Measurements from ENCODE around the gene TPRG1L. TPM values are rescaled to one million over a fixed set of nuclear protein-coding genes. Genes with fewer than 3 reads are reported as not detected.
"Not testable (repeated sequence)": the region's sequence is repeated elsewhere in the genome, so short reads cannot be mapped to it uniquely, and the experiment has no call there.

TPRG1L gene
- total and polyA plus RNA-seq, 2 experiments from 2014 or later, result 6.2 to 20.3 TPM

DNA sequence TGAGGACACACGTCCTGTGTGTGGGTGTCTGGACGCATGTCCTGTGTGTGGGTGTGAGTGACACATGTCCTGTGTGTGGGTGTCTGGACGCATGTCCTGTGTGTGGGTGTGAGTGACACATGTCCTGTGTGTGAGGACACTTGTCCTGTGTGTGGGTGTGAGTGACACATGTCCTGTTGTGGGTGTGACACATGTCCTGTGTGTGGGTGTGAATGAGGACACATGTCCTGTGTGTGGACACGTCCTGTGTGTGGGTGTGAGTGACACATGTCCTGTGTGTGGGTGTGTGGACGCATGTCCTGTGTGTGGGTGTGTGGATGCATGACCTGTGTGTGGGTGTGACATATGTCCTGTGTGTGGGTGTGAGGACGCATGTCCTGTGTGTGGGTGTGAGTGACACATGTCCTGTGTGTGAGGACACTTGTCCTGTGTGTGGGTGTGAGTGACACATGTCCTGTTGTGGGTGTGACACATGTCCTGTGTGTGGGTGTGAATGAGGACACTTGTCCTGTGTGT, 39.4 kb upstream of the TPRG1L start:
- H3K4me1 ChIP-seq (ENCODE audit: insufficient read depth); H3K4me2 ChIP-seq; H3K27me3 ChIP-seq (ENCODE audit: insufficient read depth); H3K4me3 ChIP-seq; H3K36me3 Mint-ChIP-seq (ENCODE audit: low read depth); H3K4me3 Mint-ChIP-seq; DNase-seq (ENCODE audit: low spot score); H3K9me2 ChIP-seq (ENCODE audit: insufficient read depth); H3F3A ChIP-seq (replicated peaks; ENCODE audit: low read depth); H3K27me3 Mint-ChIP-seq (ENCODE audit: insufficient read depth, low read depth, poor library complexity); H3K36me3 ChIP-seq (ENCODE audit: insufficient read depth); H4K20me1 ChIP-seq (replicated peaks; ENCODE audit: insufficient read depth); H3K9me3 Mint-ChIP-seq; H3K79me2 ChIP-seq (replicated peaks; ENCODE audit: insufficient read depth); H3K27ac Mint-ChIP-seq; H3K27ac ChIP-seq (ENCODE audit: low read depth); ATAC-seq; H2AFZ ChIP-seq: not testable (repeated sequence)
- peaks cover 13% of the 10 kb centered on the region for H3K4me1 Mint-ChIP-seq

DNA sequence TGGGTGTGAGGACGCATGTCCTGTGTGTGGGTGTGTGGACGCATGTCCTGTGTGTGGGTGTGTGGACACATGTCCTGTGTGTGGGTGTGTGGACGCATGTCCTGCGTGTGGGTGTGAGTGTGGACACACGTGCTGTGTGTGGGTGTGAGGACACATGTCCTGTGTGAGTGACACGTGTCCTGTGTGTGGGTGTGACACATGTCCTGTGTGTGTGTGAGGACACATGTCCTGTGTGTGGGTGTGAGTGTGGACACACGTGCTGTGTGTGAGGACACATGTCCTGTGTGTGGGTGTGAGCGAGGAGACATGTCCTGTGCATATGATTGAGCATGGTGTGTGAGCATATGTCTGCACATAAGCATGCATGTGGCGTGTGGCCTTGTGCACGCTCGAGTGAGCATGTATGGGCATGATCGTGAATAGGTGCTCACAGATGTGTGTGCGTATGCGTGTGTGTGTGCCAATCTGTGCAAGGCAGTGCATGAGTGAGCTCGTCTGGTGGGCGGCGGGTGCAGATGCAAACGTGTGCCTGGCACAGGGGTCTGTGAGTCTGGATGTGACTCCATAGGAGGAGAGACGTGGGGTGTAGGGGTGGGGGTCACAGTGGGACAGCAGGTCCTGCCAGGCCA, 38.8 kb upstream of the TPRG1L start:
- Histone ChIP-seq H3K4me2 (no peak overlapping the region), H2AFZ (no peak overlapping the region), H3K4me1 (ENCODE audit: insufficient read depth) (no peaks in the 10 kb centered on the region), H3K27me3 (ENCODE audit: insufficient read depth) (no peaks in the 10 kb centered on the region), H3F3A (replicated peaks; ENCODE audit: low read depth) (0 out of 2 replicates have a peak, but pooled peaks cover 3% of the 10 kb centered on the region), H3K4me3 (no peak overlapping the region), H3K27ac (ENCODE audit: low read depth) (no peak overlapping the region), H4K20me1 (replicated peaks; ENCODE audit: insufficient read depth) (no peaks in the 10 kb centered on the region), H3K9me2 (ENCODE audit: insufficient read depth) (no peaks in the 10 kb centered on the region), H3K79me2 (replicated peaks; ENCODE audit: insufficient read depth) (no peaks in the 10 kb centered on the region), H3K36me3 (ENCODE audit: insufficient read depth) (no peaks in the 10 kb centered on the region)
- Mint-ChIP-seq H3K36me3 (ENCODE audit: low read depth) (no peaks in the 10 kb centered on the region; the same call in 2 of the 3 replicates), H3K27me3 (ENCODE audit: insufficient read depth, low read depth, poor library complexity) (peaks cover 5% of the 10 kb centered on the region), H3K27ac (no peak overlapping the region), H3K4me1 (peaks cover 17% of the 10 kb centered on the region), H3K9me3 (no peaks in the 10 kb centered on the region), H3K4me3 (no peak overlapping the region)
- ATAC-seq (no peak), DNase-seq (ENCODE audit: low spot score) (no peak)
- TF ChIP-seq CREB1 (CRISPR knock-in tag; IDR thresholded peaks at IDR 0.05; ENCODE audit: low read depth), result no peak
- TF ChIP-seq ZNF331 (CRISPR knock-in tag; IDR thresholded peaks at IDR 0.05; ENCODE audit: low read depth), result no peak
- no peak for TF ChIP-seq POLR2AphosphoS5 (IDR thresholded peaks at IDR 0.05; ENCODE audit: low read depth)
- no peak for TF ChIP-seq STAT1 (IDR thresholded peaks at IDR 0.05; ENCODE audit: unreplicated experiment)
- TF ChIP-seq, protein P1, sequence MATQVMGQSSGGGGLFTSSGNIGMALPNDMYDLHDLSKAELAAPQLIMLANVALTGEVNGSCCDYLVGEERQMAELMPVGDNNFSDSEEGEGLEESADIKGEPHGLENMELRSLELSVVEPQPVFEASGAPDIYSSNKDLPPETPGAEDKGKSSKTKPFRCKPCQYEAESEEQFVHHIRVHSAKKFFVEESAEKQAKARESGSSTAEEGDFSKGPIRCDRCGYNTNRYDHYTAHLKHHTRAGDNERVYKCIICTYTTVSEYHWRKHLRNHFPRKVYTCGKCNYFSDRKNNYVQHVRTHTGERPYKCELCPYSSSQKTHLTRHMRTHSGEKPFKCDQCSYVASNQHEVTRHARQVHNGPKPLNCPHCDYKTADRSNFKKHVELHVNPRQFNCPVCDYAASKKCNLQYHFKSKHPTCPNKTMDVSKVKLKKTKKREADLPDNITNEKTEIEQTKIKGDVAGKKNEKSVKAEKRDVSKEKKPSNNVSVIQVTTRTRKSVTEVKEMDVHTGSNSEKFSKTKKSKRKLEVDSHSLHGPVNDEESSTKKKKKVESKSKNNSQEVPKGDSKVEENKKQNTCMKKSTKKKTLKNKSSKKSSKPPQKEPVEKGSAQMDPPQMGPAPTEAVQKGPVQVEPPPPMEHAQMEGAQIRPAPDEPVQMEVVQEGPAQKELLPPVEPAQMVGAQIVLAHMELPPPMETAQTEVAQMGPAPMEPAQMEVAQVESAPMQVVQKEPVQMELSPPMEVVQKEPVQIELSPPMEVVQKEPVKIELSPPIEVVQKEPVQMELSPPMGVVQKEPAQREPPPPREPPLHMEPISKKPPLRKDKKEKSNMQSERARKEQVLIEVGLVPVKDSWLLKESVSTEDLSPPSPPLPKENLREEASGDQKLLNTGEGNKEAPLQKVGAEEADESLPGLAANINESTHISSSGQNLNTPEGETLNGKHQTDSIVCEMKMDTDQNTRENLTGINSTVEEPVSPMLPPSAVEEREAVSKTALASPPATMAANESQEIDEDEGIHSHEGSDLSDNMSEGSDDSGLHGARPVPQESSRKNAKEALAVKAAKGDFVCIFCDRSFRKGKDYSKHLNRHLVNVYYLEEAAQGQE (IDR thresholded peaks at IDR 0.05; ENCODE audit: unreplicated experiment), result no peak
- no peak for TF ChIP-seq EZH2phosphoT487 (IDR thresholded peaks at IDR 0.05; ENCODE audit: unreplicated experiment)
- TF ChIP-seq, protein P2, sequence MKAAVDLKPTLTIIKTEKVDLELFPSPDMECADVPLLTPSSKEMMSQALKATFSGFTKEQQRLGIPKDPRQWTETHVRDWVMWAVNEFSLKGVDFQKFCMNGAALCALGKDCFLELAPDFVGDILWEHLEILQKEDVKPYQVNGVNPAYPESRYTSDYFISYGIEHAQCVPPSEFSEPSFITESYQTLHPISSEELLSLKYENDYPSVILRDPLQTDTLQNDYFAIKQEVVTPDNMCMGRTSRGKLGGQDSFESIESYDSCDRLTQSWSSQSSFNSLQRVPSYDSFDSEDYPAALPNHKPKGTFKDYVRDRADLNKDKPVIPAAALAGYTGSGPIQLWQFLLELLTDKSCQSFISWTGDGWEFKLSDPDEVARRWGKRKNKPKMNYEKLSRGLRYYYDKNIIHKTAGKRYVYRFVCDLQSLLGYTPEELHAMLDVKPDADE (IDR thresholded peaks at IDR 0.05), result no peak
- TF ChIP-seq, protein P3, sequence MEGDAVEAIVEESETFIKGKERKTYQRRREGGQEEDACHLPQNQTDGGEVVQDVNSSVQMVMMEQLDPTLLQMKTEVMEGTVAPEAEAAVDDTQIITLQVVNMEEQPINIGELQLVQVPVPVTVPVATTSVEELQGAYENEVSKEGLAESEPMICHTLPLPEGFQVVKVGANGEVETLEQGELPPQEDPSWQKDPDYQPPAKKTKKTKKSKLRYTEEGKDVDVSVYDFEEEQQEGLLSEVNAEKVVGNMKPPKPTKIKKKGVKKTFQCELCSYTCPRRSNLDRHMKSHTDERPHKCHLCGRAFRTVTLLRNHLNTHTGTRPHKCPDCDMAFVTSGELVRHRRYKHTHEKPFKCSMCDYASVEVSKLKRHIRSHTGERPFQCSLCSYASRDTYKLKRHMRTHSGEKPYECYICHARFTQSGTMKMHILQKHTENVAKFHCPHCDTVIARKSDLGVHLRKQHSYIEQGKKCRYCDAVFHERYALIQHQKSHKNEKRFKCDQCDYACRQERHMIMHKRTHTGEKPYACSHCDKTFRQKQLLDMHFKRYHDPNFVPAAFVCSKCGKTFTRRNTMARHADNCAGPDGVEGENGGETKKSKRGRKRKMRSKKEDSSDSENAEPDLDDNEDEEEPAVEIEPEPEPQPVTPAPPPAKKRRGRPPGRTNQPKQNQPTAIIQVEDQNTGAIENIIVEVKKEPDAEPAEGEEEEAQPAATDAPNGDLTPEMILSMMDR (conservative IDR thresholded peaks at IDR 0.05; ENCODE audit: low read depth in 2 of 2), result no peak
- TF ChIP-seq ZNF114 (CRISPR knock-in tag; IDR thresholded peaks at IDR 0.05), result no peak
- TF ChIP-seq NANOG (IDR thresholded peaks at IDR 0.05; ENCODE audit: borderline replicate concordance), result no peak
- no peak for TF ChIP-seq JUNB (IDR thresholded peaks at IDR 0.05; ENCODE audit: unreplicated experiment)
- no peak for TF ChIP-seq EZH2 (IDR thresholded peaks at IDR 0.05; ENCODE audit: low read depth, unreplicated experiment)
